ENCODE results near the gene APOF.
"Not testable (repeated sequence)": the region's sequence is repeated elsewhere in the genome, so short reads cannot be mapped to it uniquely, and the experiment has no call there.

The APOF gene

DNA sequence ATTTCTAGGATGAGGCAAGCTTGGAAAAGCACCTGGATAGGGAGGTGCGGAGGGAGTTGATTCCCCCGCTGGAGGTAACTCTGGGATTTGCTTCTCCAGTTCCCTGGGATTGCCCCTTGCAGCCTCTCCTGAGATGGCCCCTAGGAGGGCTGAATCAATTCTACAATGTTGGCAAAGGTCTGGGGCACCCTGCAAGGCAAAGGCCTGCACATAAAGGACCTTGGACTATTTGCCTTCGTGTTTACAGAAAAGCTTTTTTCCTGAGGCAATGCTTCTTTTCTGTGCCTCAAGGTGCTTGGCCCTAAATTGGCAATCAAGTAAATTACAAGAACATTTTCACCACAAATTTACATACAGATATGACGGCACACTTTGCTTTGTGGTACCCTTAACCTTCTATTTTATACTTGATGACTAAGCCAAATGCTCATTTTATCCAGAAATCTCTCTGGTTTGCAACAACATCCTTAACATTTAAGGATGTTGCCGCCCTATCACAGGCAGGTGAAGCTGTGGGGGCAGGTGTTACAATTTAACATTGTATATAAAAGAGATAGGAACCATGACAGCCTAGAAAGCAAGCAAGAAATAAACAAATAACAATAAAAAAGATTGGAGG lies 46.3 kb upstream of the APOF start:
- Histone ChIP-seq H3F3A (ENCODE audit: control insufficient read depth, insufficient read depth) (no peaks in the 10 kb centered on the region), H3K4me3 (ENCODE audit: low read length) (no peak overlapping the region), H3K4me1 (ENCODE audit: control insufficient read depth, low read length) (no peaks in the 10 kb centered on the region), H4K20me1 (ENCODE audit: control insufficient read depth, insufficient read depth, low read depth, low read length) (no peaks in the 10 kb centered on the region), H3K9me3 (ENCODE audit: control insufficient read depth, insufficient read depth, low read length) (no peaks in the 10 kb centered on the region), H3K27me3 (ENCODE audit: control insufficient read depth, low read length) (no peaks in the 10 kb centered on the region), H3K27ac (ENCODE audit: low read depth, low read length) (no peak overlapping the region), H3K79me2 (ENCODE audit: control insufficient read depth, low read length) (no peaks in the 10 kb centered on the region), H3K4me2 (ENCODE audit: low read length) (no peak overlapping the region), H3K36me3 (ENCODE audit: control insufficient read depth, low read length) (peaks cover 10% of the 10 kb centered on the region), H3K9me2 (replicated peaks; ENCODE audit: control insufficient read depth, low read length) (no peaks in the 10 kb centered on the region)
- TF ChIP-seq, protein P1, sequence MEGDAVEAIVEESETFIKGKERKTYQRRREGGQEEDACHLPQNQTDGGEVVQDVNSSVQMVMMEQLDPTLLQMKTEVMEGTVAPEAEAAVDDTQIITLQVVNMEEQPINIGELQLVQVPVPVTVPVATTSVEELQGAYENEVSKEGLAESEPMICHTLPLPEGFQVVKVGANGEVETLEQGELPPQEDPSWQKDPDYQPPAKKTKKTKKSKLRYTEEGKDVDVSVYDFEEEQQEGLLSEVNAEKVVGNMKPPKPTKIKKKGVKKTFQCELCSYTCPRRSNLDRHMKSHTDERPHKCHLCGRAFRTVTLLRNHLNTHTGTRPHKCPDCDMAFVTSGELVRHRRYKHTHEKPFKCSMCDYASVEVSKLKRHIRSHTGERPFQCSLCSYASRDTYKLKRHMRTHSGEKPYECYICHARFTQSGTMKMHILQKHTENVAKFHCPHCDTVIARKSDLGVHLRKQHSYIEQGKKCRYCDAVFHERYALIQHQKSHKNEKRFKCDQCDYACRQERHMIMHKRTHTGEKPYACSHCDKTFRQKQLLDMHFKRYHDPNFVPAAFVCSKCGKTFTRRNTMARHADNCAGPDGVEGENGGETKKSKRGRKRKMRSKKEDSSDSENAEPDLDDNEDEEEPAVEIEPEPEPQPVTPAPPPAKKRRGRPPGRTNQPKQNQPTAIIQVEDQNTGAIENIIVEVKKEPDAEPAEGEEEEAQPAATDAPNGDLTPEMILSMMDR (IDR thresholded peaks at IDR 0.05; ENCODE audit: low read depth, low read length, poor library complexity, severe bottlenecking): no peak
- TF ChIP-seq EZH2phosphoT487 (IDR thresholded peaks at IDR 0.05; ENCODE audit: borderline replicate concordance, low read length): no peak

DNA sequence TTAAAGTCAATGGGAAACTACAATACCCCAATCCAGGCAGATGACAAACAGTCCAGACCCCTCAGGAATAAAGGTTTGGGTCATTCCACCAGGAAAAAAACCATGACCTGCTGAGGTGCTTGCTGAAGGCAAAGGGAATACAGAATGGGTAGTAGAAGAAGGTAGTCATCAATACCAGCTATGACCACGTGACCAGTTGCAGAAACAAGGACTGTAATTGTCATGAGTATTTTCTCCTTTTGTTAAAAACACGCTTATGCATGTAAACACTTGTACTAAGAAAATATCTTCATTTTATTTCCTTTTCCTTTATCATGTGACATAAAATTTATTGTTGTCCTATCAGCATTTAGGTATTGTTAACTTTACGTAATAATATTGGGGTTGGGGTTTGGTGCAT lies 41.6 kb upstream of the APOF start:
- H3K36me3 ChIP-seq (ENCODE audit: control insufficient read depth, low read length); H3K27me3 ChIP-seq (ENCODE audit: control insufficient read depth, low read length); H3K4me3 ChIP-seq (ENCODE audit: low read length); H3K27ac ChIP-seq (ENCODE audit: low read depth, low read length); H3K9me2 ChIP-seq (replicated peaks; ENCODE audit: control insufficient read depth, low read length); H4K20me1 ChIP-seq (ENCODE audit: control insufficient read depth, insufficient read depth, low read depth, low read length); H3K79me2 ChIP-seq (ENCODE audit: control insufficient read depth, low read length); H3F3A ChIP-seq (ENCODE audit: control insufficient read depth, insufficient read depth); H3K9me3 ChIP-seq (ENCODE audit: control insufficient read depth, insufficient read depth, low read length); H3K4me2 ChIP-seq (ENCODE audit: low read length); H3K4me1 ChIP-seq (ENCODE audit: control insufficient read depth, low read length): not testable (repeated sequence)

DNA sequence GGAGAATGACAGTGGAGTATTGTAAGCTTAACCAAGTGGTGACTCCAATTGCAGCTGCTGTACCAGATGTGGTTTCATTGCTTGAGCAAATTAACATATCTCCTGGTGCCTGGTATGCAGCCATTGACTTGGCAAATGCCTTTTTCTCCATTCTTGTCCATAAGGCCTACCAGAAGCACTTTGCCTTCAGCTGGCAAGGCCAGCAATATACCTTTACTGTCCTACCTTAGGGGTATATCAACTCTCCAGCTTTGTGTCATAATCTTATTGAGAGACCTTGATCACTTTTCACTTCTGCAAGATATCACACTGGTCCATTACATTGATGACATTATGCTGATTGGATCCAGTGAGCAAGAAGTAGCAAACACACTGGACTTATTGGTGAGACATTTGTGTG lies 39.0 kb upstream of the APOF start:
- not testable (repeated sequence) for H3K9me3 ChIP-seq (ENCODE audit: control insufficient read depth, insufficient read depth, low read length); H3K27ac ChIP-seq (ENCODE audit: low read depth, low read length); H3K27me3 ChIP-seq (ENCODE audit: control insufficient read depth, low read length); H3K4me3 ChIP-seq (ENCODE audit: low read length); H3K4me2 ChIP-seq (ENCODE audit: low read length); H3K36me3 ChIP-seq (ENCODE audit: control insufficient read depth, low read length); H3K79me2 ChIP-seq (ENCODE audit: control insufficient read depth, low read length); H3K4me1 ChIP-seq (ENCODE audit: control insufficient read depth, low read length); H4K20me1 ChIP-seq (ENCODE audit: control insufficient read depth, insufficient read depth, low read depth, low read length); H3F3A ChIP-seq (ENCODE audit: control insufficient read depth, insufficient read depth); H3K9me2 ChIP-seq (replicated peaks; ENCODE audit: control insufficient read depth, low read length)

DNA sequence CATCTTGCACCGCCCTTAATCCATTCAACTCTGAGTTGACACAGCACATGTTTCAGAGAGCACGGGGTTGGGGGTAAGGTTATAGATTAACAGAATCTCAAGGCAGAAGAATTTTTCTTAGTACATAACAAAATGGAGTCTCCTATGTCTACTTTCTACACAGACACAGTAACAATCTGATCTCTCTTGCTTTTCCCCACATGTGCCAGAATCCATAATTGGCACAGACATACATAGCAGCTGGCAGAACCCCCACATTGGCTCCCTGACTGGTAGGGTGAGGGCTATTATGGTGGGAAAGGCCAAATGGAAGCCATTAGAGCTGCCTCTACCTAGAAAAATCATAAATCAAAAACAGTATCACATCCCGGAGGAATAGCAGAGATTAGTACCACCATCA lies 38.5 kb upstream of the APOF start:
- not testable (repeated sequence) for H3K79me2 ChIP-seq (ENCODE audit: control insufficient read depth, low read length); H3K4me1 ChIP-seq (ENCODE audit: control insufficient read depth, low read length); H3K9me3 ChIP-seq (ENCODE audit: control insufficient read depth, insufficient read depth, low read length); H3K4me3 ChIP-seq (ENCODE audit: low read length); H4K20me1 ChIP-seq (ENCODE audit: control insufficient read depth, insufficient read depth, low read depth, low read length); H3K27ac ChIP-seq (ENCODE audit: low read depth, low read length); H3K27me3 ChIP-seq (ENCODE audit: control insufficient read depth, low read length); H3F3A ChIP-seq (ENCODE audit: control insufficient read depth, insufficient read depth); H3K9me2 ChIP-seq (replicated peaks; ENCODE audit: control insufficient read depth, low read length); H3K4me2 ChIP-seq (ENCODE audit: low read length); H3K36me3 ChIP-seq (ENCODE audit: control insufficient read depth, low read length)

DNA sequence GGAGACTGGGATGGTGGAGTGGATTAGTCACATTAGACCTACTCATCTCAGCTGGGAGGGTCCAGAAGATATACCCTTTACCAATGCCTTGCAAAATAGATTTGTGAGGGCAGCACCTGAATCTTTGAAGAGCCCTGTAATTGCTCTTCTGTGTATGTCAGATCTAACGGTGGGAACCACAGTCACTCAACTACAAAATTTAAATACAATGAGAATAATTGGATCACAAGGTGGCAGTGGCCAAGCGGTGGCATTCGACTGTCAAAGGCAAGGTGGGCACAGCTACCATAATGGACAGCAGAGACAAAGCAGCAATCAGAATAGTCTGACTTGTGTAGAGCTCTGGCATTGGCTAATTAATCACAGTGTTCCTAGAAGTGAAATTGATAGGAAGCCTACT lies 36.8 kb upstream of the APOF start:
- H3K36me3 ChIP-seq (ENCODE audit: control insufficient read depth, low read length); H3K4me2 ChIP-seq (ENCODE audit: low read length); H3K9me3 ChIP-seq (ENCODE audit: control insufficient read depth, insufficient read depth, low read length); H3K4me1 ChIP-seq (ENCODE audit: control insufficient read depth, low read length); H3F3A ChIP-seq (ENCODE audit: control insufficient read depth, insufficient read depth); H4K20me1 ChIP-seq (ENCODE audit: control insufficient read depth, insufficient read depth, low read depth, low read length); H3K9me2 ChIP-seq (replicated peaks; ENCODE audit: control insufficient read depth, low read length); H3K27me3 ChIP-seq (ENCODE audit: control insufficient read depth, low read length); H3K4me3 ChIP-seq (ENCODE audit: low read length); H3K27ac ChIP-seq (ENCODE audit: low read depth, low read length); H3K79me2 ChIP-seq (ENCODE audit: control insufficient read depth, low read length): not testable (repeated sequence)
